Prostate gland (tissue), 2 donors: Measurements from ENCODE around the gene COX5A.

ENCODE experiments used
- POLR2A ChIP-seq: fragments of 450-650 bp; IDR thresholded peaks from one replicate; pipeline ENCODE4 v1.6.1; 2016; ENCODE audit warnings: antibody characterized with exemption, mild to moderate bottlenecking
- TF ChIP-seq, protein P1 (sequence below), 4 experiments: fragments of 200-600 bp in 2 of 4; fragments of 450-650 bp in 2 of 4; sonication (generic) in 2 of 4; IDR thresholded peaks; 1 replicate in 3 of 4; 2 replicates in 1 of 4; pipeline ENCODE4 v1.5.1; 2016 to 2019; ENCODE audit warnings: antibody characterized with exemption in 4 of 4, mild to moderate bottlenecking in 2 of 4, moderate library complexity in 2 of 4

DNA sequence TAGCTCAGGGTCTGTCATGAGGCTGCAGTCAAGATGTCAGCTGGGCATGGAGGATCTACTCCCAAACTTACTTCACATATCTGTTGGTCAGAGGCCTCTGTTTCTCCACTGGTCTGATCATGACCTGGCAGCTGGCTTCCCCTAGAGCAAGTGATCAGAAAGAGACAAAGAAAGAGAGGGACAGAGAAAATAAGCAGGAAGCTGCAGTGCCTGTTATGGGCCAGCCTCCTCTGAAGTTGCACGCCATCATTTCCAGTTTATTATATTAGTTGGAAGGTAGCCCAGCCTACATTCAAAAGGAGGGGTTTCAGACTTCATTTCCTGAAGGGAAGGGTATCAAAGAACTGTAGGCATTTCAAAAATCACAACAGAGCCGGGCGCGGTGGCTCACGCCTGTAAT lies 23.7 kb upstream of the COX5A start:
- TF ChIP-seq, protein P1, sequence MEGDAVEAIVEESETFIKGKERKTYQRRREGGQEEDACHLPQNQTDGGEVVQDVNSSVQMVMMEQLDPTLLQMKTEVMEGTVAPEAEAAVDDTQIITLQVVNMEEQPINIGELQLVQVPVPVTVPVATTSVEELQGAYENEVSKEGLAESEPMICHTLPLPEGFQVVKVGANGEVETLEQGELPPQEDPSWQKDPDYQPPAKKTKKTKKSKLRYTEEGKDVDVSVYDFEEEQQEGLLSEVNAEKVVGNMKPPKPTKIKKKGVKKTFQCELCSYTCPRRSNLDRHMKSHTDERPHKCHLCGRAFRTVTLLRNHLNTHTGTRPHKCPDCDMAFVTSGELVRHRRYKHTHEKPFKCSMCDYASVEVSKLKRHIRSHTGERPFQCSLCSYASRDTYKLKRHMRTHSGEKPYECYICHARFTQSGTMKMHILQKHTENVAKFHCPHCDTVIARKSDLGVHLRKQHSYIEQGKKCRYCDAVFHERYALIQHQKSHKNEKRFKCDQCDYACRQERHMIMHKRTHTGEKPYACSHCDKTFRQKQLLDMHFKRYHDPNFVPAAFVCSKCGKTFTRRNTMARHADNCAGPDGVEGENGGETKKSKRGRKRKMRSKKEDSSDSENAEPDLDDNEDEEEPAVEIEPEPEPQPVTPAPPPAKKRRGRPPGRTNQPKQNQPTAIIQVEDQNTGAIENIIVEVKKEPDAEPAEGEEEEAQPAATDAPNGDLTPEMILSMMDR (IDR thresholded peaks at IDR 0.05): no peak
- no peak for TF ChIP-seq POLR2A
